ENCODE data around the gene HLA-DMB. TPM values are rescaled to one million over a fixed set of nuclear protein-coding genes. Genes with fewer than 3 reads are reported as not detected.

The HLA-DMB gene
- total RNA-seq, 1 experiment from 2014 or later: 3.3 TPM

GRCh38 chr6:32964776-32965175 is 23.9 kb upstream of the HLA-DMB start:
- Histone ChIP-seq H3K36me3 (ENCODE audit: control insufficient read depth in 1 of 2, insufficient read depth in 2 of 2, low read length in 2 of 2) (no peaks in the 10 kb centered on the region), H2AFZ (ENCODE audit: low read depth, low read length, poor library complexity, severe bottlenecking) (no peak overlapping the region), H3K4me1 (ENCODE audit: control insufficient read depth in 1 of 2, insufficient read depth in 2 of 2, low read length in 2 of 2) (peaks cover 10 to 30% of the 10 kb centered on the region in 2 experiments), H3K79me2 (ENCODE audit: insufficient read depth, low read length) (peaks cover 66% of the 10 kb centered on the region), H3K9me2 (ENCODE audit: insufficient read depth) (no peaks in the 10 kb centered on the region), H3K9ac (ENCODE audit: low read length) (no peak overlapping the region), H3K4me2 (ENCODE audit: low read length) (no peak overlapping the region), H3K9me3 (ENCODE audit: control insufficient read depth in 1 of 2, insufficient read depth in 1 of 2, low read depth in 1 of 2, low read length in 2 of 2) (no peaks in the 10 kb centered on the region), H3K27ac (ENCODE audit: low read depth, low read length) (no peak overlapping the region), H4K20me1 (ENCODE audit: insufficient read depth) (no peaks in the 10 kb centered on the region), H3K27me3 (ENCODE audit: insufficient read depth, low read length) (no peaks in the 10 kb centered on the region), H3K4me3 (replicated peaks in 1 of 2; ENCODE audit: low read depth in 1 of 2, low read length in 2 of 2) (no peak overlapping the region)
- ATAC-seq (no peak), DNase-seq (ENCODE audit: low read depth, low spot score) (no peak)
- BruUV-seq (replicated peaks): no TSS peak
- RAD21 ChIA-PET (ENCODE audit: low non-redundant PET in 1 of 2, low total read pairs in 2 of 2, uncharacterized antibody in 2 of 2, unreplicated experiment in 2 of 2): no interaction called here
- CTCF ChIA-PET: interaction anchor here (7.8 kb wide), 1 partner anchor 11 kb away, joined by 73 read pairs; the partner anchor contains the start of gene HLA-DMA
- TF ChIP-seq CBX3 (IDR thresholded peaks at IDR 0.05; ENCODE audit: low read depth): no peak
- TF ChIP-seq, protein P1, sequence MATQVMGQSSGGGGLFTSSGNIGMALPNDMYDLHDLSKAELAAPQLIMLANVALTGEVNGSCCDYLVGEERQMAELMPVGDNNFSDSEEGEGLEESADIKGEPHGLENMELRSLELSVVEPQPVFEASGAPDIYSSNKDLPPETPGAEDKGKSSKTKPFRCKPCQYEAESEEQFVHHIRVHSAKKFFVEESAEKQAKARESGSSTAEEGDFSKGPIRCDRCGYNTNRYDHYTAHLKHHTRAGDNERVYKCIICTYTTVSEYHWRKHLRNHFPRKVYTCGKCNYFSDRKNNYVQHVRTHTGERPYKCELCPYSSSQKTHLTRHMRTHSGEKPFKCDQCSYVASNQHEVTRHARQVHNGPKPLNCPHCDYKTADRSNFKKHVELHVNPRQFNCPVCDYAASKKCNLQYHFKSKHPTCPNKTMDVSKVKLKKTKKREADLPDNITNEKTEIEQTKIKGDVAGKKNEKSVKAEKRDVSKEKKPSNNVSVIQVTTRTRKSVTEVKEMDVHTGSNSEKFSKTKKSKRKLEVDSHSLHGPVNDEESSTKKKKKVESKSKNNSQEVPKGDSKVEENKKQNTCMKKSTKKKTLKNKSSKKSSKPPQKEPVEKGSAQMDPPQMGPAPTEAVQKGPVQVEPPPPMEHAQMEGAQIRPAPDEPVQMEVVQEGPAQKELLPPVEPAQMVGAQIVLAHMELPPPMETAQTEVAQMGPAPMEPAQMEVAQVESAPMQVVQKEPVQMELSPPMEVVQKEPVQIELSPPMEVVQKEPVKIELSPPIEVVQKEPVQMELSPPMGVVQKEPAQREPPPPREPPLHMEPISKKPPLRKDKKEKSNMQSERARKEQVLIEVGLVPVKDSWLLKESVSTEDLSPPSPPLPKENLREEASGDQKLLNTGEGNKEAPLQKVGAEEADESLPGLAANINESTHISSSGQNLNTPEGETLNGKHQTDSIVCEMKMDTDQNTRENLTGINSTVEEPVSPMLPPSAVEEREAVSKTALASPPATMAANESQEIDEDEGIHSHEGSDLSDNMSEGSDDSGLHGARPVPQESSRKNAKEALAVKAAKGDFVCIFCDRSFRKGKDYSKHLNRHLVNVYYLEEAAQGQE (IDR thresholded peaks at IDR 0.05; ENCODE audit: low read depth): no peak
- POLR2A ChIA-PET: interaction anchor here (7.9 kb wide), 1 partner anchor 9 kb away, joined by 143 read pairs; the partner anchor contains the start of gene HLA-DMA
- intact Hi-C loops (cut with micrococcal nuclease): loop anchor here (5.0 kb wide), 1 partner anchor 77 kb away; no protein-coding TSS in a partner anchor

DNA sequence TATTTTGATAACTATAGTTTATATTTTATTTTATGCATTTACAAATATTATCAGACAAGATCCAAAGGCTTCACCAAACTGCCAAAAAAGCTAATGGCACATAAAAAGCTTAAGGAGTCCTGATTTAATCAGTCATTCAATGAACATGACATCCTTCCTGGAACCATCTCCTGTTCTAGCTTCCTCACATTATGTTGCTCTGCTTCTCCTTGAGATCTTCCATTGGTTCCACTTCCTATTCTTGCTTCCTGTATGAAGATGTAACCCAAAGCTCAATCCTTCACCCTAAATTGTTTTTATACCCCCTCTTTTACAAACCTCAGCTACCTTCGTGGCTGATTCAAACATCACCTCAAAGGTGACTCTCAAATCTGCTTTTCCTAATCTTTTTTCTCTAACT is 23.0 kb upstream of the HLA-DMB start:
- POLR2A ChIA-PET: interaction anchor here (0.6 to 2.3 kb wide), 4 partner anchors 8 to 1372 kb away, joined by 3 to 11 read pairs (median 3); no protein-coding TSS in a partner anchor
- DNase-seq (ENCODE audit: low read depth, low spot score) (no peak), ATAC-seq (no peak)
- Histone ChIP-seq H4K20me1 (ENCODE audit: insufficient read depth) (no peaks in the 10 kb centered on the region), H3K36me3 (ENCODE audit: control insufficient read depth in 1 of 2, insufficient read depth in 2 of 2, low read length in 2 of 2) (no peaks in the 10 kb centered on the region), H3K27me3 (ENCODE audit: insufficient read depth, low read length) (no peaks in the 10 kb centered on the region), H3K4me1 (ENCODE audit: control insufficient read depth in 1 of 2, insufficient read depth in 2 of 2, low read length in 2 of 2) (peaks cover 10 to 21% of the 10 kb centered on the region in 2 experiments), H2AFZ (ENCODE audit: low read depth, low read length, poor library complexity, severe bottlenecking) (no peak overlapping the region), H3K4me2 (ENCODE audit: low read length) (no peak overlapping the region), H3K4me3 (replicated peaks in 1 of 2; ENCODE audit: low read depth in 1 of 2, low read length in 2 of 2) (no peak overlapping the region), H3K79me2 (ENCODE audit: insufficient read depth, low read length) (peaks cover 63% of the 10 kb centered on the region), H3K9me3 (ENCODE audit: control insufficient read depth in 1 of 2, insufficient read depth in 1 of 2, low read depth in 1 of 2, low read length in 2 of 2) (no peaks in the 10 kb centered on the region), H3K27ac (ENCODE audit: low read depth, low read length) (no peak overlapping the region), H3K9me2 (ENCODE audit: insufficient read depth) (no peaks in the 10 kb centered on the region), H3K9ac (ENCODE audit: low read length) (no peak overlapping the region)
- CTCF ChIA-PET: interaction anchor here (1.0 to 2.2 kb wide), 3 partner anchors 10 to 78 kb away, joined by 3 to 23 read pairs (median 9); partner anchors contain the start of gene HLA-DMA
- no TSS peak for BruUV-seq (replicated peaks)
- RAD21 ChIA-PET (ENCODE audit: low non-redundant PET in 1 of 2, low total read pairs in 2 of 2, uncharacterized antibody in 2 of 2, unreplicated experiment in 2 of 2): no interaction called here
- intact Hi-C loops (cut with micrococcal nuclease): no loop called here
- no peak for TF ChIP-seq ZBTB33 (IDR thresholded peaks at IDR 0.05; ENCODE audit: extremely low read depth, insufficient replicate concordance, low read length)
- no peak for TF ChIP-seq FOSL1 (IDR thresholded peaks at IDR 0.05; ENCODE audit: low read depth)
- TF ChIP-seq TCF7L2 (IDR thresholded peaks at IDR 0.05; ENCODE audit: borderline replicate concordance, extremely low read depth, insufficient read depth, insufficient read length): no peak
- TF ChIP-seq SRF (IDR thresholded peaks at IDR 0.05; ENCODE audit: low read depth): no peak
- no peak for TF ChIP-seq CEBPB (IDR thresholded peaks at IDR 0.05; ENCODE audit: low read depth)
- TF ChIP-seq EZH2phosphoT487 (IDR thresholded peaks at IDR 0.05; ENCODE audit: borderline replicate concordance): no peak
- TF ChIP-seq ZFX (IDR thresholded peaks at IDR 0.05): no peak
- TF ChIP-seq SIN3A (IDR thresholded peaks at IDR 0.05; ENCODE audit: low read depth): no peak
- TF ChIP-seq EZH2 (IDR thresholded peaks at IDR 0.05): no peak
- TF ChIP-seq RAD21 (IDR thresholded peaks at IDR 0.05; ENCODE audit: low read depth): no peak
- no peak for TF ChIP-seq SP1 (IDR thresholded peaks at IDR 0.05; ENCODE audit: low read depth)
